ENCODE data around the gene BOD1L2. TPM values are rescaled to one million over a fixed set of nuclear protein-coding genes. Genes with fewer than 3 reads are reported as not detected.

BOD1L2 gene
- total RNA-seq, 1 experiment from 2014 or later = not detected

DNA sequence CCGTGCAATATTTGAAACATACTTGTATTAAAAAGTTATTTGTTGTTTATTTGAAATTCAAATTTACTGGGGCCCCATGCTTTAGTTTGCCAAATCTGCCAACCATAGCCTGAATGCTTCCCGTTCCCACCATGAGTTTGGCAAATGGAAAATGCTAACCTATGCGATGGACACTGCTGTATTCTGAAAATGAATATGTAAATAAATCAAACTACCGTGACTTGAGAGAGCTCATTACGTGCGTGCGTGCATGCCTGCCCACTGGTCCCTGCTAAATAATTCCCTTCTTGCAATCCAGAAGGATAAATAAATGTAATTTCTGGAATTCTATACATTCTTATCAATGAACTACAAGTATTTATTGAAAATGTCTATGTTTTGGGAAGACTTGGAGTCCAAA is 3.2 kb downstream of the BOD1L2 start:
- no peak for DNase-seq (ENCODE audit: low spot score)

DNA sequence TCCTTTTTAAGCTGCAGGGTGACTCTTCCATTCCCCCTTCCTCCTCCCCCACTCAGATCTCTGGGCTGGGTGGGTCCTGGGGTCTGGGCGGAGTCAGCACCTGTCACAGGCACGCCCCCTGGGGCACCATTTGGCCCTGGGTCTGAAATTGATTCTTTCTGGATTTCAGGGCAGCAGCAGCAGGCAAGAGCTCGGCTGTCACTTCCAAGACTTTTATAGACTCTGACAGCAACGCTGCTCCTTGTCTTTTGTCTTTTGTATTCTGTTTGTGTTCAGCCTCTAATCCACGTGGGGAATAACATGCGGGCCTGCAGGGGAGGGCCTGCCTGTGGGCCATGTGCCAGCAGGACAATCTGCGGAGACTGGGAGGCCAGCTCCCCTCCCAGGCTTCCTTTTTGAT is 3.9 kb downstream of the BOD1L2 start:
- DNase-seq (ENCODE audit: low spot score) = no peak

DNA sequence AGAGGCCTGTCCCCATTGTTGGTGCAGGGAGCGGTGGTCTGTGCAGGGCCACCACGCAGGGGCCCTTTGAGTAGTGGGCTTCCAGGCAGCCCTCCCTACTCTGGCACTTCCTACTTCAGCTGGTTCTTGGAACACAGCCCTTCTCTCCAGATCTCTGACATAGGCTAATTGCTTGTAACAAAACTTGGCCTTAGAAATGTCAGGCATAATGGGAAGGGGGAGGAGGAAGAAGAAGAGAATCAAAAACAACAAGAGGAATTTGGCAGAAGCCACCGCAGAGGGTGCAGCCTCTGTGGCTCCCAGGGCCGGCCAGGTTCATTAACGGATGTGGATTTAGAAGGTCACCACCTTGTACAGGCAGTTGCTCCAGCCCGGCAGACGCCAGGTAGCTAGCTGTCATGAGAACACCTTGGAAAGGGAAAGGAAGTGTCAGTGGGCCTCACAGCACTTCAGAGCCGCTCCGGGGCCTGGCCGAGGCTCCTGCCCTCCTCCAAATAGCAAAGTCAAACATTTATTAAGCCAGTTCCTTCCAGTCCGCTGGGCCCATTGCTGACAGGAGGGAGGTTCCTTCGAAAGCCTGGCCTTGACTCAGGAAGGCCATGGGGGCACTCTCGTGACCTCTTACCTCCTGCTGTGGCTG is 7.4 kb downstream of the BOD1L2 start:
- DNase-seq (ENCODE audit: low spot score) = no peak

DNA sequence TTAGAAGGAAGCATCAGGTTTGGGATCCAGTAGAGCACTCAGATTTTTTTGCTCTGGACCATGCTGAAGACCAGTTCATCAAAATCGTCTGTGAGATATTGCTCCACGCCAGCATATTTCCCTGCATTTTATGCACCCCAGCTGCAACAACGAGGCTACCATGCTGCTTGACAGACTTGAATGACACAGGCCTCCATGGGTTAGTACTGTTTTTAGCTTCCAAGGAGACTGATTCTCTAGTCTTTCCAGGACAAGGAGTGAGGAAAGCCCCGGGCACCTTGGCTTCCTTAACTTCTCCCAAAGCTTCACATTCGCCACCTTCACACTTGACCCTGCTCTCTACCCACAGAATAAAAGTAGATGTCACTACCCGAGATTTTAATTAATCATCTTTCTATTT is 17.5 kb downstream of the BOD1L2 start:
- DNase-seq (ENCODE audit: low spot score) = no peak

DNA sequence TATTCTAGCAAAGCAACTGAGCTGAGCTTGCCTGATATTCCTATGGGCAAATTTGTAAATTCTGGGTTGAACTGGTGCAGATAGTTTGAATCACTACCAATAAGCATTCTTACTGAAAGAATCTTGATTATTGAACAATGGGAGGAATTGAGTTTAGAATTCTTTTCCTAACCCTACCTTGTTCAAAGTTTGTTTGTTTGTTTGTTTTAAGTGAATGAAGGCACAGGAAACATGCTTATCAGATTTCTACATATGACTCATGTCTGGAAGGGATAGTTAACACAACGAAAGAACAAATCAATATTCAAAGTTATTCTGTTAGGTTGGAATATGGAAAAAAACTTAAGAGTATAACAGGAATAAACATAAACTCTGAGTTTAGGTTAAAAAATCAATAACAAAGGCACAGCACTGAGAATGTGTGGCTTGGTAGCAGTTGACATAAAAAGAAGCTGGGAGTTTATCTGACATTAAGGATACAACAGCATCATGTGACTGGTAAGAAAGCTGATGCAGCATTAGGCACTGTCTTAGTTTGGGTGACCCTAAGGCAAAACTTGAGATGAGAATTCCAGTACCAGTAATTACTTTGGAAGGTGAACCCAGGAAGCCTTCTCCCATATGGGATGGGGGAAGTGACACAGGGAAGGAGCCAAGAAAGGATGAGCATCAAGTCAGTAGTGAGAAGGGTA is 20.9 kb downstream of the BOD1L2 start:
- no peak for DNase-seq (ENCODE audit: low spot score)

DNA sequence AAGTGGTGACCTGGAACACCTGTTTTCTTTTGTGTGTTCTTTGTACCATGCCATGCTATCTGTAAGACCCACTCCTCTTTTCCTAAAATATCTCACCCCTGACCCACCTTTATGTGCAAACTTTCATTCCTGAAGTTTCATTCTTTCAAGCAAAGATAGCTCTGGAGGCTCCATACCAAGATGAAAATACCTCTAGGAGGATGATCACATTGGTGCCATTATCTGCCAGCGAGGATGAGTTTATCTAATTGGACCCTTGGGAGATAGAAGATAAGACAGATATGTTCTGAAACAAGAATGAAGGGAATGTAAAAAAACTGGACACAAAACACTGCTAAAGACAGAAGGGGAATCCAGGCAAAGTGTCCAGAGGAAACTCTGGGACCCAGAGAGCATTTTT is 24.1 kb downstream of the BOD1L2 start:
- DNase-seq (ENCODE audit: low spot score) = no peak

DNA sequence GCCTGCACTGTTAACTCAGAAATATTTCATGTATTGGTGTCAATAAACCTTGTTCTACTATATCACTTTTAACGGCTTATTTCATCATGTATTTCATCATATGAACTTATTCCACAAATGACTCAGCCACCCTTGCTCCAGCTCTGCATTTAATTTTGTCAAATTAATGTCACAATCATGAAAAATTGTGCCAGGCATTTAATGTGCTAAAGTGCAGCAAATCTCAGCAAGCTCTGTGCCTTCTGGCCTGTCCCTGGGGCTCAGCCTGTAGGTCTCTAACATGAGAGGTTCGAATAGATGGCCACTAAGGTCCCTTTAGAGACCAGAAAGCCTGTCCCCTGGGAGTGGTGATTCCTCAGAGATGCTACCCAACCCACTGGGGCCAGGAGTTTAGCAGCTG is 28.6 kb downstream of the BOD1L2 start:
- no peak for DNase-seq (ENCODE audit: low spot score)

DNA sequence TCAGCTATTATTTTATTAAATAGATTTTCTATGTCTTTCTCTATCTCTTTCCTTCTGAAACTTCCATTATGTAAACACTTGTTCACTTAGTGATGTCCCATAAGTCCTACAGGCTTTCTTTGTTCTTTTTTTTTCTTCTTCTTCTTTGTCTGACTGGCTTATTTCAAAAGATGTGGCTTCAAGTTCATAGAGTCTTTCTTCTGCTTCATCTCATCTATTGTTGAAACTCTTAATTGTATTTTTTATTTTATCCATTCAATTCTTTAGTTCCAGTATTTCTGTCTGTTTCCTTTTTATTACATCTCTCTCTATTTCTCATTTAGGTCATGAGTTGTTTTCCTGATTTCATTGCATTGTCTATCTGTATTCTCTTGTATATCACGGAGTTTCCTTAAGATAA is 38.5 kb downstream of the BOD1L2 start:
- no peak for DNase-seq (ENCODE audit: low spot score)

DNA sequence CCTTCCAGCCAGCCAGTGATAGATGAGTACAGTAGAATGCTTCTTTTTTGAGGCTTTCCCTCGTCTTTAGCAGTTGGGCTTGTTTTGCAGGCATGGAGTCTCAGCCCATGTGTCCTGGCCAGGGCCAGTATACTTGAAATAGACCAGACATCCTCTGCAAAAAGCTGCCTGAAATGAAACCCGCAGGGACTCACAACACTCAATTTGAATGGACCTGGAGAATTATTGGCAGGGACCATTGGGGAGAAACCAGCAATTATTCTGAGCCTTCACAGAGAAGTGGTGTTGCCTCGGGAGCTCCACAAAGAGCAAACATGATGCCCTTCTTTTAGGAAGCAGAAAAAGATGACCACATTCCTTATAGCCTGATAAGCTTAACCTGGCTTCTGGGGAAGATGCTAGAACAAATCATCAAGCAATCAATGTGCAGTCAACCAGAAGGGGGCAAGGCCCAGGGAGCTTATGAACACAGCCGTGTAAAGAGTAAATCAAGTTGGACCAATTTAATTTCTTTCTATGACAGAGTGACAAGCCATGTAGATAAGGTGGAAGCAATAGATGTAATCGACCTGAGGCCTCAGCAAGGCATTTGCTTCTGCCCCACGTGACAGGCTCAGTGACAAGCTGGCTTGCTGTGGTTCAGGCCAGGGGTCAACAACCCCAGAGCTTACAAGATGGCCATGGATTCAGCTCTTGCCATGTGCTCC is 42.1 kb downstream of the BOD1L2 start:
- no peak for DNase-seq (ENCODE audit: low spot score)

DNA sequence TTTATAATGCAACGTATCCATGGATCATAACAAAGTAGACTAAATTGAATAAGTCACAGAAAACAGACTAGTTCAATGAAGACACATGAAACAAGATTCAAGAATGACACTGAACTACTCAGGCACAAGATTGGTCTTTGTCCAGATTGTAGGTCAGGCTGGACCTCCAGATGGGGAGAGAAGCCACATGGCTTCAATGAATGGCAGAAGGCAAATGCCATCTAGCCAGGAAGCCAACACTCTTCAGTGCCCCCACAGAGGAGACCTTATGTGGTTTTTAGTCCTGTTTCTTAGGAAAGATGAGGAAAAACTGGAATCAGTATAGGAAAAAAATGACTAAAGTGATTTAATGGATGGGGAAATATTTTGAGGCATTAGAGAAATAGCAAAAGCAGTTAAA is 43.1 kb downstream of the BOD1L2 start:
- DNase-seq (ENCODE audit: low spot score) = no peak

DNA sequence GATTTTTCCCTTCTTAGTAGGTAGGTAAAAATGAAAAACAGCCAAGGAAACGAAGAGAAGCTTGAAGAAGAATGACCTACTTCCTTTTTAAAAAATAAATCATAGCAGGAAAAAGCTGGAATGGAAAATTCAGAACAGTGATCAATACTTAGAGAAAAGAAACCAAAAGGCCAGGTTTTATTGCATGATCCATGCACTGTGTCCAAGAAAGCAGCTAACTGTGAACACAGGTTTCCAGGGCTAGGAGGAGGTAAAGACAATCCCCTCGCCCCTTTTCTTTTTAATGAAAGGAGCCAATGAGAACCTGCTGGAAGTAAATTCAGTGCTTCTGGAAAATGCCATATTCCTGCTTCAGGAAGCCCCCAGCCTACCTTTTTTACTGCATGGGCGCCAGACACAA is 47.2 kb downstream of the BOD1L2 start:
- DNase-seq (ENCODE audit: low spot score) = no peak

DNA sequence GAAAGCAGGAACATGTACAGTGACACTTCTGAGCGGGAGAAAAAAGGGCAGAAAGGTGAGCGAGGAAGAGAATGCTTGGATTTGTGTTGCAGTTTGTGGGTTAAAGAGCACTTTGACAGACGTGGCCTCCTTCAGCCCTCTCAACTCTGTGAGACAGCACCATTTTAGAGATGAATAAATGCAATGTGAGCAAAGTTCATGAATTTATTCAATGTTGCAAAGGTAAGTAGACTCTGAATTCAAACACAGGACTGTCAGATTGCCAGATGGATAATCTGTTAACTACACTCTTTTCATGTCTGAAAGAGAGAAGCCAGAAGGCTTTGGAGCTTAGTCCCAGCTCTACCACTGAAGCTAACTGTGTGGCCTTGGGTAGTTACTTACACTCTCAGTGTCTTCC is 47.7 kb downstream of the BOD1L2 start:
- no peak for DNase-seq (ENCODE audit: low spot score)

DNA sequence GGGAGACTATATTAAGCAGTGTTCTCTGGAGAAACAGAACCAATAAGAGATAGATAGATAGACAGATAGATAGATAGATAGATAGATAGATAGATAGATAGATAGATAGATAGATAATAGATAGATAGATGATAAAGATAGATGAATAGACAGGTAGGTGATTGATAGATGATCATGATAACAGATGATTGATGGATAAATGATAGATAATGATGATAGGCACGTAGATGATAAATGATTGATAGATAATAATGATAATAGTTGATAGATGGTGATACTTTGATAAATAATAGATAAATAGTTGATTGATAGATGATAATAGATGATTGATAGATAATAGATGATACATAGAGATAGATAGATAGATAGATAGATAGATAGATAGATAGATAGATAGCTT is 48.5 kb downstream of the BOD1L2 start:
- DNase-seq (ENCODE audit: low spot score) = no peak

DNA sequence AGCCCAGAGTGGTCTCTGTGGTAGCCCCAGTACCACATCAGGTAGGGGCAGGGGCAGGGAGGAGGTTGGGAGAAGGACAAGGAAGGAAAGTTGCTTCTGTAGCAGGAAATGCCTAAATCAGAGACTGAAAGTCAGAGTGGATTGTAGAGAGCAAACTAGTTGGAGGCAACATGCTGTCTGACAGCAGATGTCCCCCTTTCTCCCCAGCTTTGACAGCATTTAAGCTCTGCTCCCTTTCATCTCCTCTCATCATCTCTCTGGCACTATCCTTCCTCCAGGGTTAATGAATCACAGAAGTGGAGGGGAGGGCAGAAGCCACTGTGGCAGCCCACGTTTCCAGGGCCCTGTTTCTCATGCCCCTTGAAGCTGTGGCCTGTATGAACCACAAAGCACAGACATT is 50.4 kb downstream of the BOD1L2 start:
- no peak for DNase-seq (ENCODE audit: low spot score)

DNA sequence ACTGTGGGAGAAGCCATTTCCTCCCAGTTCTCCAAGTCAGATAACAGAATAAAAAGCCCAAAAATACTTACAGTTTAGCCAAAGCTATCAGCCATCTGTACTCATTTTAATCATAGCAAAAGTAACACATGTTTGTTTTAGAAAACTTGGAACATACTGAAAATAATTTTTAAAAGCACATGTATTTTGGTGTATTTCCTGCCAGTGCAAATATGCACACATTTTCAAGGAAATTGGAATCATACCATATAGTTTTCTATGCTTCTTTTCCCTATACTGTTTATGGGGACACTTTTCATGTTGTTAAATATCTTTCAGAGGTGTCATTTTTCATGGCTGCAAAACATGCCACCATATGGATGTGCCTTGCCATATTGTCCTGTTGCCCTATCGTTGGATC is 51.2 kb downstream of the BOD1L2 start:
- no peak for DNase-seq (ENCODE audit: low spot score)

Other genes starting within 250 kb of the BOD1L2 start
- gene ST8SIA3, start 205.5 kb downstream of the BOD1L2 start, total RNA-seq (2014; rRNA removed; shearing (Covaris generic)) = not detected in 2 replicates